ENCODE results near the gene CEP97.

CEP97 gene

DNA sequence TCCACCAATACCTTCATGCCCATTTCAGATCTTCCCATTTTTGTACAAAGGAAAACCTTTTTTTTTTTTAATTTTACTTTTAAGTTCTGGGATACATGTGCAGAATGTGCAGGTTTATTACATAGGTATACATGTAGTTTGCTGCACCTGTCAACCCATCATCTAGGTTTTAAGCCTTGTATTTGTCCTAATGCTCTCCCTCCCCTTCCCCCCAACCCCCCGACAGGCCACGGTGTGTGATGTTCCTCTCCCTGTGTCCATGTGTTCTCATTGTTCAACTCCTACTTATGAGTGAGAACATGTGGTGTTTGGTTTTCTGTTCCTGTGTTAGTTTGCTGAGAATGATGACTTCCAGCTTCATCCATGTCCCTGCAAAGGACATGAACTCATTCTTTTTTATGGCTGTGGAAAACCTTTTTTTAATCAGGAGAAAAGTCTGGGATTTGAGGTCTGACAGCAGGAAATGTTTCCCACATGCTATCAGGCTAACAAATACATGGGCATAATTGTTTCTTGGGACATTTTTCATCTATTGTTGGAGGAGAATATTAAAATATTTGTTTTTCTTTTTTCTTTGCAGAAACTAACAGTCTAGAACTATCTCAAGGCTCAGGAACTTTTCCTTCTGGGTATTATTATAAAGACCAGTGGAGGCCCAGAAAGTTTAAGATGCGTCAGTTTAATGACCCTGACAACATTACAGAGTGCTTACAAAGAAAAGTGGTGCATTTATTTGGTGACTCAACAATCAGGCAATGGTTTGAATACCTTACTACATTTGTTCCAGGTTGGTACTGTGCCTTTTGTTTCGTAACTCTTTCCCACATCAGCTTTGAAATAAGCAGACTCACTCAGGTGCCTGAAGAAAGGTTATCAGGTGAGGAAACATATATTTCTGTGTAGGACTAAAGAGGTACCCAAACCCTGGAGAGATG lies 92.1 kb downstream of the CEP97 start:
- DNase-seq, result no peak

DNA sequence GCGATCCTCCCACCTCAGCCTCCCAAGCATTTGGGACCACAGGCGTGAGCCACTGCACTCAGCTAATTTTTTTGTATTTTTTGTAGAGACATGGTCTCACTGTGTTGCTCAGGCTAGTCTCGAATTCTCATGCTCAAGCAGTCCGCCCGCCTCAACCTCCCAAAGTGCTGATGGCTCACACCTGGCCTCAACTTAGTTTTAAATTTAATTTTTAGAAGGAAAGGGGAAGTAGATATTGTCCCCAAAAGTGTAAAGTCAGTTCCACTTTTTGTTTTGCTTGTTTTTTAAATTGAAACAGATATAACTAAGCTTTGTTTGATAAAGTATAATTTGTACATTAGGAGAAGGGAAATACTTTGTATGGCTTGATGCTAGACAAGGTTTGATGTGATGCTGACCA lies 93.6 kb downstream of the CEP97 start:
- no peak for DNase-seq

DNA sequence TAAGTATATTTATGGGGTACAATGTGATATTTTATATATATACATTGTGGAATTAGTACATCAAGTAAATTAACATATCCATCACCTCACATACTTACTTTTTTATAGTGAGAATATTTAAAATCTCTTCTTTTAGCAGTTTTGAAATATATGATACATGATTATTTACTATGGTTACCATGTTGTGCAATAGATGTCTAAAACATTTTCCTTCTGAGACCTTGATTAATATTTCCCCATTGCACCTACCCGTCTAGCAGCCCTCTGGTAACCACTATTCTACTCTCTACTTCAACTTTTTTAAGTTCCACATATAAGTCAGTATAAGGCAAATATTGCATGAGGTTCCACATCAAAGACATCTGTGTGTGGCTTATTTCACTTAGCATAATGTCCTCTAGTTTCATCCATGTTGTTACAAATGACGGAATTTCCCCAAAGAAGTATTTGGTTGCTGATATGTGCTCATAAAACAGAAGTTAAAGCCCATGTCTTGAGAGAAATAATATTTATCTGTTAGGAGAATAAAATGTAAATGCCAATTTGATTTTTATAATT lies 95.3 kb downstream of the CEP97 start:
- DNase-seq, result no peak

Data from SW 1271 (cell line).